ENCODE data around the gene GPC3.

GRCh38 chrX:133973704-133974103 is 11.7 kb downstream of the GPC3 start:
- TF ChIP-seq CTCF (IDR thresholded peaks at IDR 0.05): no peak
- TF ChIP-seq POLR2A (IDR thresholded peaks at IDR 0.05): no peak
- no peak for TF ChIP-seq POLR2AphosphoS5 (IDR thresholded peaks at IDR 0.05)

Data from stomach (tissue), 4 donors.